ENCODE measurements around the gene TRIM32.

The TRIM32 gene

DNA sequence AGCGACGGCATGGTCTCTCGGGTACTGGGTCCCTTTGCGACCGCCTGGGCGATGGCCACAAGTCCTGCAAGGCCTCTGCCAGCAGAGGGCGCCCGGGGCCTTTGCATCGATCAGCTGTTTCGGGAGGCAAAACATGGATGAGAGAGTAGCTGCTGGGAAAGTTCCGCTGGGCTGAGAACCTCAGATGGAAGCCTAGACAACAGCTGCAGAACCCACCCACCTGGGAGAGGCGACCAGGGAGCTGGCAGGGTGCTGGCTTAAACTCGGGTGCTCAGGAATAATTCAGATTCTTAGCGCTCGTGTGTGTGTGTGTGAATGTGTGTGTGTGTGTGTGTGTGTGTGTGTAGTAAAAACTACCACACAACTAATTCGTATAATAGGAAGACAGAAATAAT, 50.0 kb downstream of the TRIM32 start:
- TF ChIP-seq GATA2 (IDR thresholded peaks at IDR 0.05; ENCODE audit: low read depth, low read length) (no peak), GATA3 (IDR thresholded peaks at IDR 0.05; ENCODE audit: low read depth, low read length) (no peak)

- no peak for TF ChIP-seq GATA3 (IDR thresholded peaks at IDR 0.05; ENCODE audit: low read depth, low read length)
Measured at GRCh38 chr9:116741086-116741740, 54.1 kb downstream of the TRIM32 start.

DNA sequence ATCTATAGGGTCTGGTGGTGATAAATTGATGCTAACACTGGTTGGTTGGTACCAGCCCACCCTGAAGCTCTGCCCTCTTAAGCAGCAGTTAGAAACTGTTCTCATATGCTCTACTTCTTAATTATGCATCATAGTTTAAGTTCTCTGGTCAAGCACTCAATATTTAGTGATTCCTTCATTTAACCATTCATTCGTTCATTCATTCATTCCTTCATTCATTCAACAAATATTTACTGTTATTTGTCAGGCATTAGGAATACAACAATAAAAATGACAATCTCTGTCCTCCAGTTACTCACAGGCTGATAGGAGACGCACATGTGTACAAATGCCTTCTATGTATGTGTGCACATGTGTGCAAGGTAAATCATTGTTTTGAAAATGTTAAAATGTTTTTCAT, 54.6 kb downstream of the TRIM32 start:
- TF ChIP-seq GATA3 (IDR thresholded peaks at IDR 0.05; ENCODE audit: low read depth, low read length): no peak
- no peak for TF ChIP-seq GATA2 (IDR thresholded peaks at IDR 0.05; ENCODE audit: low read depth, low read length)

DNA sequence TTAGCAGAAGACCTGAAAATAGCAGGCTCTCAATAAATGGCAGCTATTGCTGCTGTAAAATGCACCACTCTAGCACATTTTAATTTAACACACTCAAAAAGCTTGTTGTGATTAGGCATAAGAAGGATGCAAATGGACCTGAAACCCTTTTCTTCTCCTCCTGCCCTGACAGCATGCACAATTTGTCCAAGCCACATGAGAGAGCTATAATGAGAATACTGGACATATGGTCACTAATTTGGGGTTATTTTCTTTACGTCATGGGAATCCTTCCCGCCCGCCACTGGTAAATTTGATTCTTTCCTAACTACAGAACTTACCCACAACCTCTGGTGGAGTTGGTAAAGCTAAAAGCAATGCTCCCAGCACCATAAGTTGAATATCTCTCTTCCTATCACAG, 62.1 kb downstream of the TRIM32 start:
- TF ChIP-seq GATA2 (IDR thresholded peaks at IDR 0.05; ENCODE audit: low read depth, low read length) (no peak), GATA3 (IDR thresholded peaks at IDR 0.05; ENCODE audit: low read depth, low read length) (no peak)

- no peak for TF ChIP-seq GATA2 (IDR thresholded peaks at IDR 0.05; ENCODE audit: low read depth, low read length)
Measured at GRCh38 chr9:116749772-116750171, 62.7 kb downstream of the TRIM32 start.

GRCh38 chr9:116750510-116750909, 63.4 kb downstream of the TRIM32 start:
- TF ChIP-seq GATA3 (IDR thresholded peaks at IDR 0.05; ENCODE audit: low read depth, low read length): no peak
- TF ChIP-seq GATA2 (IDR thresholded peaks at IDR 0.05; ENCODE audit: low read depth, low read length): no peak
